HG02973 (cell line): Measurements from ENCODE around the gene ZZZ3.
"Not testable (repeated sequence)": the region's sequence is repeated elsewhere in the genome, so short reads cannot be mapped to it uniquely, and the experiment has no call there.

Source experiments
- ATAC-seq: cut with Tn5 transposase; IDR thresholded peaks from one replicate; pipeline ENCODE4 v1.9.1; 2021; ENCODE audit warnings: moderate library complexity; ENCODE audit not compliant: unreplicated experiment

Gene ZZZ3

GRCh38 chr1:77671836-77672235 lies 10.6 kb downstream of the ZZZ3 start:
- ATAC-seq, result peak; percentile 25

GRCh38 chr1:77670330-77670729 lies 12.1 kb downstream of the ZZZ3 start:
- no peak for ATAC-seq

- no peak for ATAC-seq
Observed at GRCh38 chr1:77668924-77669449, 13.5 kb downstream of the ZZZ3 start.

GRCh38 chr1:77664939-77665516 lies 17.4 kb downstream of the ZZZ3 start:
- no peak for ATAC-seq

- ATAC-seq, result no peak
Observed at GRCh38 chr1:77661696-77662095, 20.8 kb downstream of the ZZZ3 start.

- no peak for ATAC-seq
Observed at GRCh38 chr1:77659879-77660593, 22.4 kb downstream of the ZZZ3 start.

GRCh38 chr1:77658271-77658670 lies 24.2 kb downstream of the ZZZ3 start:
- no peak for ATAC-seq

- ATAC-seq, result peak; percentile 49
Observed at GRCh38 chr1:77655431-77655974, 27.0 kb downstream of the ZZZ3 start.

- ATAC-seq, result no peak
Observed at GRCh38 chr1:77652970-77653516, 29.4 kb downstream of the ZZZ3 start.

GRCh38 chr1:77652268-77652667 lies 30.2 kb downstream of the ZZZ3 start:
- ATAC-seq, result no peak

GRCh38 chr1:77649127-77649526 lies 33.3 kb downstream of the ZZZ3 start:
- no peak for ATAC-seq

GRCh38 chr1:77646224-77646623 lies 36.2 kb downstream of the ZZZ3 start:
- ATAC-seq, result not testable (repeated sequence)

- ATAC-seq, result no peak
Observed at GRCh38 chr1:77643456-77643855, 39.0 kb downstream of the ZZZ3 start.

GRCh38 chr1:77642941-77643340 lies 39.5 kb downstream of the ZZZ3 start:
- ATAC-seq, result no peak

- ATAC-seq, result no peak
Observed at GRCh38 chr1:77642196-77642595, 40.3 kb downstream of the ZZZ3 start.

- ATAC-seq, result no peak
Observed at GRCh38 chr1:77639557-77640069, 42.8 kb downstream of the ZZZ3 start.

GRCh38 chr1:77639056-77639455 lies 43.4 kb downstream of the ZZZ3 start:
- no peak for ATAC-seq

GRCh38 chr1:77636864-77637263 lies 45.6 kb downstream of the ZZZ3 start:
- no peak for ATAC-seq
